Measurements from ENCODE around the gene IFI6. TPM values are rescaled to one million over a fixed set of nuclear protein-coding genes. Genes with fewer than 3 reads are reported as not detected.

Gene IFI6

Small RNA genes within 50 kb of the gene (small RNA-seq; reads per million reads assigned to genes)
- gene AL031729.1 (ENCODE audit: insufficient read depth): not detected
- not detected for gene RNU6-424P (ENCODE audit: insufficient read depth)
- not detected for gene RNU6-949P (ENCODE audit: insufficient read depth)

Data from neuronal stem cell (in vitro differentiated cells).